OCI-LY1 (cell line): ENCODE data around the gene PPT2.

Experiments
- EZH2 ChIP-seq: fragments of 200-600 bp; sonication (generic), shearing (Covaris generic); IDR thresholded peaks from 2 replicates; pipeline ENCODE4 v1.8.0; 2017; ENCODE audit warnings: borderline replicate concordance, mixed run types, mild to moderate bottlenecking, antibody characterized with exemption, low read length, moderate library complexity, mixed read lengths
- TF ChIP-seq, protein P1 (sequence below): fragments of 200-600 bp; sonication (generic), shearing (Covaris generic); IDR thresholded peaks from 2 replicates; pipeline ENCODE4 v1.5.1; 2017; ENCODE audit warnings: mild to moderate bottlenecking, antibody characterized with exemption, low read length, moderate library complexity, mixed read lengths

DNA sequence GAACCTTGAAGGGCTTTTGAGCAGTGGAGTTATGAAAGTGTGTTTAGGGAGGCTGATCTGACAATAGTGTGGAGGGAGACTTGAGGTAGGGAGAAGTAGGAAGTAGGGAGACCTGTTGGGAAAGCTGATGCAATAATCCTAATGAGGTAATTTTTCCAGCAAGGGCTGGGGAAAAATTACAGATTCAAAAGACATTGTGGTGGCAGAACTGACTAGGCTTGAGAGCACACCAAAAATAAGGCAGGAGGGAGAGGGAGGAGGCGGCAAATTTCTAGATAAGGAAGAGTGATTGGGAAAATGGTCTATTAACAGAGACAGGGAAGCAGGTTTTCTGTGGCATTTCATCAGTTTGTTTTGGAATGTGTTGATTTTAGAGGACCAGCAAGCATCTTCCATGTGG is 7.7 kb upstream of the PPT2 start:
- TF ChIP-seq, protein P1, sequence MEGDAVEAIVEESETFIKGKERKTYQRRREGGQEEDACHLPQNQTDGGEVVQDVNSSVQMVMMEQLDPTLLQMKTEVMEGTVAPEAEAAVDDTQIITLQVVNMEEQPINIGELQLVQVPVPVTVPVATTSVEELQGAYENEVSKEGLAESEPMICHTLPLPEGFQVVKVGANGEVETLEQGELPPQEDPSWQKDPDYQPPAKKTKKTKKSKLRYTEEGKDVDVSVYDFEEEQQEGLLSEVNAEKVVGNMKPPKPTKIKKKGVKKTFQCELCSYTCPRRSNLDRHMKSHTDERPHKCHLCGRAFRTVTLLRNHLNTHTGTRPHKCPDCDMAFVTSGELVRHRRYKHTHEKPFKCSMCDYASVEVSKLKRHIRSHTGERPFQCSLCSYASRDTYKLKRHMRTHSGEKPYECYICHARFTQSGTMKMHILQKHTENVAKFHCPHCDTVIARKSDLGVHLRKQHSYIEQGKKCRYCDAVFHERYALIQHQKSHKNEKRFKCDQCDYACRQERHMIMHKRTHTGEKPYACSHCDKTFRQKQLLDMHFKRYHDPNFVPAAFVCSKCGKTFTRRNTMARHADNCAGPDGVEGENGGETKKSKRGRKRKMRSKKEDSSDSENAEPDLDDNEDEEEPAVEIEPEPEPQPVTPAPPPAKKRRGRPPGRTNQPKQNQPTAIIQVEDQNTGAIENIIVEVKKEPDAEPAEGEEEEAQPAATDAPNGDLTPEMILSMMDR: no peak
- no peak for TF ChIP-seq EZH2
